NCI-H128 (cell line): ENCODE measurements around the gene EIF2B2.

Experiments
- DNase-seq: peaks from one replicate; lab custom pipeline; 2025; ENCODE audit not compliant: unreplicated experiment; lab: John Stamatoyannopoulos, UW

The EIF2B2 gene

DNA sequence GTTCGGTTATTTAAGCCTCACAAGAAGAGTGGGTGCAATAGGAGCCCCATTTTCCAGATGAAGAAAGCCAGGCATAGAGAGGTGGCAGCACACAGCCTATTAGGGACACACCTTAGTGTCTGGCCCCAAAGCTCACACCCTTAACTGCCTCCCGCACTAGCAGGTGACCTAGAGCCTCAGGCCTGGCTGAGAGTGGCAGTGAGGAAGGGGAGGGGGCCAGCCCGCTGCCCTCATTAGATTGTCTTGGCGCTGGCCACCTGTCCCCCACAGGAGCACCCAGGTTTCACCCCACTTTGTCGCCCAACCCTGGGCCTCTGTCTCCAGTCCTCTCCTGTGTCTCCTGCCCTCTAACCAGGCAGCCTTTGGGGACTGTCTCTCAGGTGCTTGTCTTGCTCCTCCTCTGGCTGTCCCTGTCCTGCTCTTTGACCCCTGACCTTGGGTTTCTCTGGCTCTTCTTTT, 28.8 kb upstream of the EIF2B2 start:
- no peak for DNase-seq

DNA sequence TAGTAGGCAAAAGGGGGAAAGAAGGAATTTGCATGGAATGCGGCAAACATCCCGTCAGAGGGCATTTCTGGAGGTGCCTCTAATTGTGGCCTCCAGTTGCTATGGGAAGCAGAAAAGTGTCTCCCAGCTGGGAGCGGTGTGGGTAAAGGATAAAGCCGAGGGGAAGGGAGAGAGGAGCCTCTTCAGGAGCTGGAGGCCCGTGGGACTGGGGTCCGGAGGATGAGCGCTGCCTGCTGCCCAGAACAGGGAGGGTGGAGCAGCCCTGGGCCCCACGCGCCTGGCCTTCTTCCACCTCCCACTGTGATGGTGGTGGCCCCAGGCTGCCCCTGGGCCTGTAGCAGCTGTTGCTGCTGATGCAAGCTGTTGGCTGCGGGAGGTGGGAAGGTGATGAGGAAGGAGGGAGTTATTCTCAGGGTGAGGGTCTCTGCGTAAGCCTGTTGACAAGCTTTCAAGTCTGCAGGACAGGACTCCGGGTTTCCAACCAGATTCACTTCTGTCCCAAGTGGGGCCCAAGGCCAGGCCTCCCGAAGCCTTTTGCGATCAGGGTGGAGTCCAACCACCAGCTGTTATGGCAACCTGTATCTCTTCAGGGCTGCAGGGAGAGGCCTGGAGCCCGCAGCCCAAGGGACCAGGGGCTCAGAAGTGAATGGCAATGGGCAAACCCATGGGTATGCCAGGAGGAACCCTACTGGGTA, 28.2 kb upstream of the EIF2B2 start:
- DNase-seq, result no peak

DNA sequence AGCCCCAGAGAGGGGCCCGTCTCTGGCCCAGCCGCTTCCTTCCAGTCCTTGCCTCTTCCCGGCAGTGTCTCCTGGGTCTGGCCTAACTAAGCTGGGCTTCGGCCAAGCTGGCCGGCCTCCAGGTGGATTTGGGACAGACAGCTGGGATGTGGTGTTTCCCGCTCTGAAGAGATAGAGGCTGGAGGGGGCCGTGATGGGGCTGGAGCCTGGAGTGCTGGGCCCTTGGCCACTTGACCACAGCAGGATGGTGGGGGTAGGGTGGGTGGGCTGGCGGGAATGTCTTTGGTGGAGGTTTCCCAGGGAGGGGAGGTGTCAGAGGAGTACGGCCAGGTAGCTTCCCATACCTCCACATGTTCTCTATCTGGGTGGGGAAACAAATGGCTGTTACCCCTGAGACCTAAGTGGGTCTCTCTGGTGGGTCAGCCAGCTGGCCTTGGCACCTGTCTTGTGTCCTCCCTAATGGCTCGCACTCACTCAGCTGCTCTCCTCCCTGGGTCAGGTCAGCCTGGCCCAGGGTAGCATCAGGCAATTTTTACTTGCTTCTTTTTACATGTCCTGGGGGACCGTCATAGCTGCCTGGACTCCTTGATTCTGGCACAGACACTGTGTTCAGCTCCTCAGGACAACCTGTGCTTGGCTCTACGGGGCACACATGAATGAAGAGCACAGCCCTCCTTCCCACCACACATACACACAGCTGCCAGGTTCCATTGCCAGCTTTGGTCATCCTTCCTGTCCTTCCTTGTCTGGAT, 27.5 kb upstream of the EIF2B2 start:
- DNase-seq, result no peak

DNA sequence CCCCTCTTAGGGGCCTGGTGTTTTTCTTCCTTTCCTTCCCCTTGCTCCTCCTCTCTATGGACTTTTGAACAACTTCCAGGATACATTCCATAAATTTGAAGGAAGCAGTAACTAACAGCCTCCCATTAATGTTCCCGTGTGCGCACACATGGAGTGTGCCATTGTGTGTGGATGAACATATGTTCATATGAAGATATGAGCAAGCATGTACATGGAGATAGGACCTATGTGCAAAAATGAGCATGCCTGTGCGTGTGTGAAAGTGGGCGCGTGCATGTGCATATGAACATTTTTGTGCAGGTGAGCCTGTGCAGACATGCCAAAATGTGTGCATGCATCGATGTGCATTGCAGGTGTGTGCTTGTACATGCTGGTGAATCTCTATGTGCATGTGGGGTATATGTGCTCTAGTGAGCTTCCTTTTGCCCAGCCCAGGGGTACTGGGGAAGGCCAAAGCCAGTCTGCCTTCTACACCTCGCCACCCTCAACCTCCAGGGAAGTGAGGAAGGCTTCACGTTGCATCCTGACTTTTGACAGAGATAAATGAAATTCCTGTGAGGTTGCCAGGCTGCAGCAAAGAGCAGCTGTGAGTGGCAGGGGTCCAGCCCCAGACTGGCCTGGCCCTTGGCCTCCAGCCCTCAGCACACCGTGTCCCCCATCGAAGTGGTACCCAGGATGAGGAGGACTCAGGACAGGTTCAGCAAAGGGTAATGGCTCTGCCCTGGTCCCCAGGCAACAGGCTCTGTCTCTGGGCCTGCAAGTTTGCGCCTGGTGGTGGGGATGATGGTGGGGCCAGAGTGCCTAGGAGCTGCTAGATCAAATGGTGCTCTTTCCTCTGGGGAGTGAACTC, 26.2 kb upstream of the EIF2B2 start:
- DNase-seq, result no peak

DNA sequence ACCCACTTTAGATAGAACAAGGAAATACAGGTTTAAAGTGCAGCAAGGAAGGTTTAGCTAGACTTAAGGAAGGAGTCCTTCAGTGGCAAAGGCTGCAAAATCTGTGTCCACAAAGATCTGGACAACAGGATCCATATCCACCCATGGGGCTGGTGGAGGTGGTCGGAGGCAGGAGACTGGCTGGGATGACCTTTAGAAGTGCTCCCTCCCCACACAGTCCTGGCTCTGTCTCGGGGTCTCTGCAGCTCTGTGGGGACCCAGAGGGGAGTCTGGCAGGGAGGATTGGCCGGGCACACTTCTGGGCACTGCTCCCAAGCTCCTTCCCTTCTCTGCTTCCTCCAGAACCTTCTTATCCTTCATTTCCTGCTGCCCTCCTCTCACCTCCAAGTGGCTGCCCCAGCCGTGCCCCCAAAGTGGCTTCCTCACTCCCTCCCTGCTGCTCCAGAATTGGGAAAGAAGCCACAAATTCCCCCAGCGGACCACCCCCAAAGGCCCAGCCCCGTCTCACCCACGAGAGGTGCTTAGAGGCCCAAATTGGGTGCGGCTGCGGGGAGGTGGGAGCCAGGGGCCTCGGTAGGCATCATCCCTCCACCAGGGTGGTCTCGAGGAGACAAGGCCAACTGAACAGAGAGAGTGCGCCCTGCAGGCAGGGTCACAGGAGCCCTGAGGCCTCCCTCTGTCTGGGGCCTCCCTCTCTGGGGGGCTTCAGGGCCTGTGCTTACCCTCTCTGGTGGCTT, 25.4 kb upstream of the EIF2B2 start:
- DNase-seq, result no peak

DNA sequence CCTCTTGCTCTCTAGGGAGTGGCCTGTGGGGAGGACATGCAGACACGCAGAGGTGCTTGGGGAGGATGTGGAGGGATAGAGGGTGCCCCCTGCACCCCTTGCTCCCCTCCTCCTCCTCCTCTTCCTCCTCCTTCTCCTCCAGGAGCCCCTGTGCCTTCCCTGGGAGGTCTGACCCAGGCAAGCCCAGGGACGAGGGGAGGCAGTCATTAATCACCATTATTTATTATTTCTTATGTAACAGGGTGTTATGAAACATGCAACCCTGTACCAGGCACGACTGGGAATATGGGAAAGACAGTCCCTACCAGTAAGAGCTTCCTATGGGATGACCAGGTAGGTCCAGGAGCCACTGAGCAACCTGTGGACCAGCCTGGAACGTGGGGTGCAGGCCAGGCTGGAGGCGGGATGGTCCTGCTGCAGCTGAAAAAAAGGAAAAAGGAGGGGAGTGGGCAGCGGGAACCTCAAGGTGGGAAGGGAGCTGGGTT, 24.8 kb upstream of the EIF2B2 start:
- no peak for DNase-seq

DNA sequence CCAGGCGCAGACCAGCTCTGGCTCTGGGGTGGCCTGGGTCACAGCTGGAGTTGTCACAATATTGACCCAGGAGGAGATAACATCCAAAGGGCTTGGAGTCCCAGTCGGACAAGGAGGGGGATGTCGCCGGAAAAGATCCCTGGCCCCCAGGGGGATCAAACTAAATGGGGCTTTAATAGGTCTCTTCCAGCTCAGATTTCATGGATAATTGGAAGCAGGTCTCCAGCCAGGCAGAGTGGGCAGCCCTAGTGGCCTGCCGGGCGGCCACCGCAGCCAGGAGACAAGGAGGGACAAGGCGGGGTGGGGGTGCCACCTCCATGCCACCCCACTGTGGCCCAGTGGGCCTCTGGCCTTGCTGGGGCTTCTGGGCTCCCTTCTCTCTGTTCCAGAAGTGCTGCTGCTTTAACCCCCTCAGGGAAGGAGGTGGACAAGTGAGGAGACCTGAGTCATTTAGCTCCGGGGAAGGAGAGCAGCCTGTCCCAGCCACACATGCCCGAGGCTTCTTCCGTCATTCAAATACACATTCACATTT, 24.2 kb upstream of the EIF2B2 start:
- no peak for DNase-seq

DNA sequence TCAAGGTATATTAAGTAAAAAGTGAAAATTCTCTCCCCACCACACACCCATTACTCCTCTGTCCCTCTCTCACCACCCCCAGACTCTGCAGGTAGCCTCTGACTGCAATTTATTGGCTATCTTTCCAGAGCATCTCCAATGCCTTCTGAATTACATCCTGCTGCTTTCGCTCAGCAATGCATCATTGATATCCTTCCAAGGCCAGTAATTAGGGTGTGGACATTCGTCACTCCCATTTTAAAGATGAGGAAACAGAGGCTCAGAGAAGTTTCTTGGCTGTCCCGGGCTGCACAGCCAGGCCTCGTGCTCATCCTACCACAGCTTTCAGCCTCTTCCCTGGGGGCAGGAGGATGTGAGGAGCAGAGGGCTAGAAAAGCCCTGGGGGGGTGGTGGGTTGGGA, 23.7 kb upstream of the EIF2B2 start:
- no peak for DNase-seq

DNA sequence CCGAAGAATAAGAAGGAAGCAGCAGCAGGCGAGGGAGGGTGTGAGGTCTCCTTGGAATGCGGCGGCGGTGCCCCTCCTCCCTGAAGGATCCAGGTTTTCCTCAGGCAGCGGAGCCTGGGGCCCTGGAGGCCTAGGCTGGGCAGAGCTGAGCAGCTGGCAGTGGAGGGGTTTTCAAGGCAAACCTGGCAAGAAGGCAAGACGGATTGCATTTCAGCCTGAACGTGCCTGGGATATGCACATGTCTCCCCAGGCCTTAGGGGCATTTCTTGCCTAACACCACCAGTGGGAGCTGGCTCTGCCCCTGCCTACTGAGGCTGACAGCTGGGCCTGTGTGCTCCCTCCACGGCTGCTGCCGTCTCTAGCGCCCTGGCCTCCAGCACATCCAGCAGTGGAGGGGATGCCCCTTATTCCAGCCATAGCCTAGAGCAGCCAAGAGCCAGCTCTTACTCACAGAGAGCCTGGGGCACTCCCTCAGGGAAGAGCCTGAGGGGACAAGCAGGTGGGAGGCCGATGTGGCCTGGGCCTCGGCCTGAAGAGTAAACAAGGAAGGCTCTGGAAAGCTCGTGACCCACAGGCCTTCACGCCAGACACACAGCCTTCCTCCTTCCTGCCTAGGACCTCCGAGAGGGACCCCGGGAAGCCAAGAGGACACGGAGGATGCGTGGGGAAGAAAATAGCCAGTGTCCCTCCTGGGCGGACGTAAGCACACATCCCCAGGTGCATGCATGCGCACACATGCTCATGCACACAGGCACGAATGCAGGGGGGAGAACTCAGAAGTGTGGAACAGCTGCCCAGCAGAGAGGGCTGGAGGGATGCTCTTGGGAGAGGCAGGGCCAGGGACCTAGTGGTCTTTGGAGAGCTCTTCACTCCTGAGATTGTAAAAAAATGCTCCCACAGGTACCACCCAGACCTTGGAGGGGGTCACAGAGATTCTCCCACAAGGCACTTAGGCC, 23.0 kb upstream of the EIF2B2 start:
- DNase-seq, result peak; percentile 57

DNA sequence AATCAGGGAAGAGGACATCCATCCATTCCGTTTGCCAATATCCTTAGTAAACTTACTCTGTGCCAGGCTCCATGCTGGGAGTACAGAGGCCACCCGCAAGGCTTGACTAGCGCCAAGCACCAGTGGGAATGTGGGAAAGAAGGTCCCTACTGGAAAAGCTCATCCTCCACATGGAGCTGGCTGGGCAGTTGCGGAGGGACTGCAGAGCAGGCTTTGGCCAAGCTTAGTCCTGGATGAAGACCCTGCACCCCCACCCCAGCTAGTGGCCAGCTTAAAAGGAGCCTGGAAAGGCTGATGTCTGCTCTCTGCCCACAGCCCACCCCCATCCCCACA, 22.4 kb upstream of the EIF2B2 start:
- DNase-seq, result no peak

DNA sequence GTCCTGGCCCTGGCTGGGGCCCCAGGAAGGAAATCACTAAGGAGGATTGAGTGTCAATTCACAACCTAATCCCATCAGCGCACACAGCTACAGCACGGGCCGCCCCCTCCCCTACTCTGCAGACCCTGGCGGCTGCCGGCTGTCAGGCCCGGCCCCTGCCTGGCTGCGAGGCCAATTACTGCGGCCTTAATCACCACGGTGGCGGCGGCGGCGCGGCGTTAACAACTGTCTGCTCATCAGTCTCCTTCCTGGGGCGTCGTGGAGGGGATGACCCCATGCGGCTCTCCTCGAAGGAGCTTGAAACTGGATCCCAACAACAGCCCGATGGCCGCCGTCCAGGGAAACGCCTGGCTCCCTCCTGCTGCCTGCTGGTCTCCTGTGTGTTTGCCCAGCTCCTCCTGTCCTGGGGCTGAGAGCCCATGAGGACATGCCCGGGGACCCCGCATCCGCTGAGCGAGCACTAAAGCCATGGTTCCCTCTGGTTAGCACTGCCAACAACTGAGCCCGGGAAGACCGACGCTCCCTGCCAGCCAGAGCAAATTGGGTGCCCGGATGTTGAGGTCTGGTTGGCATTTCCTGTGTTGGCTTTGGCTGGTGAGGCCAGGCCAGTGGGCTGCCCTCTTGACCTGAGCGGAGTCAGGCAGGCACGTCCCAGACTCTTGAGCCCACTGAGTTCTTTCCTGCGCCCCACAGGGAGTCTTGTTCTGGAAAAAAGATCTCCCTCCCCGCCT, 21.8 kb upstream of the EIF2B2 start:
- DNase-seq, result no peak

DNA sequence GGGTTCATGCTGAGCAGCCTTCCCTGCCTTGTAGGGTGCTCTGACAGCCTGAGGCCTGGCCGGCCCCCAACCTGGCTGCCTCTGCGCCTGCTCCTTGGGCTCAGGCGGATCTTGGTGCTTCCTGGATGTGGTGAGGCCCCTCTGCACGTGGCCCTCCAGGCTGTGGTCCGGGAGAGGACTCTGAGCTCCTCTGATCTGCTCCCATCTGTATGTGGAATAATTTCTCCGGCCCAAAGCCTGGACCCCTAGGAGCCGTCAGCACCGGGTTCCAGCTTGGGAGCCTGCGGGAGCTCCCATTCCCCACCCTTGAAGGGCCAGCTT, 21.3 kb upstream of the EIF2B2 start:
- DNase-seq, result no peak

DNA sequence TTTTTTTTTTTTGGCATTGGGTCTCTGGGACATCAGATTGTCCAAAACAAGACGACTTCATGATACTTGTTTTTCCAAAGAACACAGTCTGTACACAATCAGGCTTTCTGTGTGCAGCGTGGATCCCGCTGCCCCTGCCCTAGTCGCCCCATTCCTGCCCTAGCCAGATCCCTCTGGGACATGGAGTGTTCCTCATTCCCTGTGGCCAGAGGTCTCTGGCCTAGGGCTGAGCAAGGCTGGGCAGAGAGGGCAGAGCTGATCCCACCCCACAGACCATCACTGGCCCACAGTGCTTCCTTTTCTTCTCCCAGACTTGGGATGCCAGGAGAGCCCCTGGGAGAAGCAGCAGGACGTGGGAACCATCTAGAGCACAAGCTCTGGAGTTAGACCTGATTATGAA, 20.9 kb upstream of the EIF2B2 start:
- no peak for DNase-seq

DNA sequence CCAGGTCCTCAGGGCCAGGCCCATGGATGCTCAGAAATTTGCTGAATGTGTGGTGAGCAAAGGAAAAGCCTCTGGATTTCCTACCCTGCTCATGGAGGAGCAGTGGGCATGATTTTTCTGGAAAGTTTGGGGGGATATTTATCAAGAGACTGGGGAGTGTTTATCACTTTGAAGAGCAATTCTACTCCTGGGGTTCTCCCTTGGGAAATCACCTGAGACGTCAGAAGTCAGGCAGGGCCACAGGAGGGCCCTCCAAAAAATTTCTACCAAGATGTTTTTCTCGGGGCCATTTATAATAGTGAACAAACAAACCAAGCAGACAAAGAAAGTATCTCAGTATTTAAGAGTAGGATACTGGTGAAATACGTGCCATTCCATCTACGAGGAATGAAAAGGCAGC, 20.1 kb upstream of the EIF2B2 start:
- DNase-seq, result no peak

DNA sequence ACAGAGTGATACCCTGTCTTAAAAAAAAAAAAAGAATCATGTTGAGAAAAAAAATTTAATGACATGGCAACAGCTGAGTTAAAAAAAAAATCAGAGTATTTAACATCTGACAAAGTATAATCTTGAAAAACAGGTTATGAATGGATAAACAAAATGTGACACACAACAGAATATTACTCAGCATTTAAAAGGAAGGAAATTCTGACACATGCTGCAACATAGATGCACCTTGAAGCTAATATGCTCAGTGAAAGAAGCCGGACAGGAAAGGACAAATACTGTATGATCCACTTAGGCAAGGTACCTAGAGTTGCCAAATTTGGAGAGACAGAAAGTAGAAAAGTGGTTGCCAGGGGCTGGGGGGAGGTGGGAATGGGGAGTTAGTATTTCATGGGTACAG, 19.4 kb upstream of the EIF2B2 start:
- no peak for DNase-seq

DNA sequence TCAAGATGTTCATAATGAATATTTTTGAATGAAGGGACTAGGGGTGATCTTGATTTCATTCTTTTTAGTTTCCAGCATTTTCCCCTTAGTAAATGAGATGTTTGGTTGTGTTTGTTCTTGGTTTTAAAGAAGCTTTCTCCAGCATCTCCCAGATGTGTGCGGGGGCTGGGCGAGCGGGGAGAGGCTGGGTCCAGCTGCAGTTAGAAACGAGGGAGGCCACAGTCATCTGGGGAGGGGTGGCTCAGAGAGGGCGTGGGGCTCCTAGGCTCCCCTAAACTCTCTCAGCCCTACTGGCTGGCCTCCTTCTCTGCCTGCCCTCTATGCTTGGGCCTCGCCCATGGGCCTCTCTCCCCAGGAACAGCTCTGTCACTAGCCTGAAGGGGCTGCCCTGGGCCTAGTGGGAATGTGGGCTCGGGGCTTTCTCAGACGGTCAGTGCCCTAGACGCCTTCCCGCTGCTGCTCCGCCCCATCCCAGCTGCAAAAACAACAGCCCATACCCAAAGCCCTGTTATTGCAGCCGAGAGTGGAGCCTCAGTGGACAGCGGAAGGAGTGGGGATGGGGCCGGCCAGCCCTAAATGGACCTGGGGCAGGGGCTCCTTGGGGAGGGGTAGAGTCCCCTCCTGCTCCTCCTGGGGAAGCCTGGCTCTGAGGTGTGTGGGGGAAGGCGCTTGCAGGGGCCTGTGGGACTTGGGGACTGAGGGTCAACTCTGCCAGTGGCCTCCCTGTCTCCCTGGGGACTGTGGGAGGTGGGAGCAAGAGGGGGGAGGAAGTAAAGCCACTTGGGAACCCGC, 18.3 kb upstream of the EIF2B2 start:
- no peak for DNase-seq

DNA sequence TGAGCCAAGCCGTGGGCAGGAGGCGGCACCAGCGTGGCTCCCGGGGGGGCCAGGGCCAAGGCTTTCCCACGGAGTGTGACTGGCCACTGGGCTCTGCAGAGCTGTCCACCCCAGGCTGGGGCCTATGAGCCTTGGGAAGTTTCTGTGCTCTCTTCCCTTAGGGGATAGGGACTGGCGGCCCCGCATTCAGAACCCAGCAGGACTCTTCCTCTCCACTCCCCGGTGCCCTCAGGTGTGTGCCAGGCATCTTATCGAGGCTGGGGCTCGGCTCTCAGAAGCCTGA, 17.8 kb upstream of the EIF2B2 start:
- no peak for DNase-seq

DNA sequence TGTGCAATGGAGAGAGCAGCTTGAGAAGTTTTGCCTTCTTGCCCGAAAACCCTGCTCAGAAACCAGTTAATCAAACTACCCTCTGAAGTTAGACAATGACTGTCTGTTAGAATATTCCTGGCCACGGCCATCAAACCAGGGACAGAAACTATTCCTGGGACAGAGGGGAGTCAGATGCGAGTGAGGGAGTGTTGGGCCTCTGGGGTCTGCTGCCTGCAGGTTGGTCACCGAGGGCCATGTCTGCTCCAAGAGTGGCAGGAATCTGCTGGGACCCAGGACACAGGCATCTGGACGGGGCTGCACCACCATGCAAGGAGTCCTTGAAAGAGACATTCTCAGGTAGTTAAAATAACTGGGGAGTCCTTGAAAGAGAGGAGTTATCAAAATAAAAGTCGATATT, 16.9 kb upstream of the EIF2B2 start:
- DNase-seq, result no peak

DNA sequence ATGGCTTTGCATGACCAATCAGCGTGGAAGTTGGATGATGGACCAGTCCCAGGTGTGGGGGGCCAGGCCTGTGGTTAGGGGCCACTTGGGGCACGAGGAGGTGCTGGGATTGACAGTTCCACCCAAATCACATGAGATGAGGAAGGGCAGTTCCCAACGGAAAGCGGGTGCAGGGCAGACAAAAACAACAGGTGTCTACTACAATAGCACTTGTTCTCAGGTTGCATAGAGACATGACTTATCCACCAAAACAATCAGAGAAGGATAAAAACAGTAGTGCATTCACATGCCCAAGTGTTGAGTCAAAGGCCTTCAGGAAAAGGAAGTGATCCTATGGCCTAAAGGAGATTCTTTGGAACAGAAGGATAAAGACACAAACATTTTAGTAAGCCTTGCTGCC, 14.6 kb upstream of the EIF2B2 start:
- DNase-seq, result no peak
